ENCODE data around the gene TGM2.

- TF ChIP-seq CTCF (IDR thresholded peaks at IDR 0.05) = no peak
- no peak for TF ChIP-seq POLR2A (IDR thresholded peaks at IDR 0.05; ENCODE audit: low read length)
- no peak for TF ChIP-seq CHD4 (IDR thresholded peaks at IDR 0.05; ENCODE audit: borderline replicate concordance)
- TF ChIP-seq PHF8 (IDR thresholded peaks at IDR 0.05; ENCODE audit: borderline replicate concordance, low read depth) = no peak
- TF ChIP-seq MAX (IDR thresholded peaks at IDR 0.05) = no peak
- TF ChIP-seq RNF2 (IDR thresholded peaks at IDR 0.05; ENCODE audit: borderline replicate concordance, low read depth) = no peak
- no peak for TF ChIP-seq RAD21 (conservative IDR thresholded peaks at IDR 0.05 in 1 of 2, IDR thresholded peaks at IDR 0.05 in 1 of 2)
- TF ChIP-seq EP300 (IDR thresholded peaks at IDR 0.05) = no peak
Observed at GRCh38 chr20:38093641-38094077, 71.4 kb downstream of the TGM2 start.
